NCI-H1417 treated with DMSO at 0.1 percent for 48 hours (cell line): ENCODE data around the gene PPAN.

Experiments used
- DNase-seq: peaks from one replicate; lab custom pipeline; 2025; lab: John Stamatoyannopoulos, UW

PPAN gene

DNA sequence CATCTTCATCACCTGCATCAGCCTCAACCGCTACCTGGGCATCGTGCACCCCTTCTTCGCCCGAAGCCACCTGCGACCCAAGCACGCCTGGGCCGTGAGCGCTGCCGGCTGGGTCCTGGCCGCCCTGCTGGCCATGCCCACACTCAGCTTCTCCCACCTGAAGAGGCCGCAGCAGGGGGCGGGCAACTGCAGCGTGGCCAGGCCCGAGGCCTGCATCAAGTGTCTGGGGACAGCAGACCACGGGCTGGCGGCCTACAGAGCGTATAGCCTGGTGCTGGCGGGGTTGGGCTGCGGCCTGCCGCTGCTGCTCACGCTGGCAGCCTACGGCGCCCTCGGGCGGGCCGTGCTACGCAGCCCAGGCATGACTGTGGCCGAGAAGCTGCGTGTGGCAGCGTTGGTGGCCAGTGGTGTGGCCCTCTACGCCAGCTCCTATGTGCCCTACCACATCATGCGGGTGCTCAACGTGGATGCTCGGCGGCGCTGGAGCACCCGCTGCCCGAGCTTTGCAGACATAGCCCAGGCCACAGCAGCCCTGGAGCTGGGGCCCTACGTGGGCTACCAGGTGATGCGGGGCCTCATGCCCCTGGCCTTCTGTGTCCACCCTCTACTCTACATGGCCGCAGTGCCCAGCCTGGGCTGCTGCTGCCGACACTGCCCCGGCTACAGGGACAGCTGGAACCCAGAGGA, 7.9 kb downstream of the PPAN start:
- no peak for DNase-seq

DNA sequence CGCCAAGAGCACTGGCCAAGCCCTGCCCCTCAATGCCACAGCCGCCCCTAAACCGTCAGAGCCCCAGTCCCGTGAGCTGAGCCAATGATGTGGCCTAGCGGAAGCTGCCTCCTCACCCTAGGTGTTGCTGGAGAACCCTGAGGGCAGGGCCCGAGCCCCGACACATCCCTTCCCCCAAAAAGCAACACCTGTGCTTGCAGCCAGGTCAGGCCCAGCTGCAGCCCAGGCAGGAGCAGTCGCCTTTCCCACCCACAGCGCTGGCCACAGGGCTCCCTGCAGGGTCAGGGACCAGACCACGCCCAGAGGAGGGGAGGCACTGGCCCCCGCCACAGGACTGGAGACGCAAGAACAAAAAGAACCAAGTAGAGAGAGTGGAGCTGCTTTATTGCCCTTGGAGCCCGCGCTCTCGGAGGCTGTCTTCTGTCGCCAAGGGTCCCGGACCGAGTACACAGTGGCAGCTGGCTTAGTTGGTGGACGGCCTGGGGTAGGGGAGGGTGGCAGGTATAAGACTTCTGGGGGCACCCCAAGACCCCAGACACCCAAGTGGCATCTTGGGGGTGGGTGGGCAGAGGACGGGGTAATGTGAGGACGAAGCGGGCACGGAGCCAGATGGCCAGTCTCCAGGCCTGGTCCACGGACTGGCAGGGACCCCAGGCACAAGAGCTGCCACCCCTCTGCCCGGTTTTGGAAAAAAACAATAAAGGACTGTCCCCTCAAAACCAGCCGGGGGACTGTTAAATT, 8.7 kb downstream of the PPAN start:
- DNase-seq = no peak

- no peak for DNase-seq
These were observed 9.4 kb downstream of the PPAN start for GRCh38 chr19:10115392-10116084.

DNA sequence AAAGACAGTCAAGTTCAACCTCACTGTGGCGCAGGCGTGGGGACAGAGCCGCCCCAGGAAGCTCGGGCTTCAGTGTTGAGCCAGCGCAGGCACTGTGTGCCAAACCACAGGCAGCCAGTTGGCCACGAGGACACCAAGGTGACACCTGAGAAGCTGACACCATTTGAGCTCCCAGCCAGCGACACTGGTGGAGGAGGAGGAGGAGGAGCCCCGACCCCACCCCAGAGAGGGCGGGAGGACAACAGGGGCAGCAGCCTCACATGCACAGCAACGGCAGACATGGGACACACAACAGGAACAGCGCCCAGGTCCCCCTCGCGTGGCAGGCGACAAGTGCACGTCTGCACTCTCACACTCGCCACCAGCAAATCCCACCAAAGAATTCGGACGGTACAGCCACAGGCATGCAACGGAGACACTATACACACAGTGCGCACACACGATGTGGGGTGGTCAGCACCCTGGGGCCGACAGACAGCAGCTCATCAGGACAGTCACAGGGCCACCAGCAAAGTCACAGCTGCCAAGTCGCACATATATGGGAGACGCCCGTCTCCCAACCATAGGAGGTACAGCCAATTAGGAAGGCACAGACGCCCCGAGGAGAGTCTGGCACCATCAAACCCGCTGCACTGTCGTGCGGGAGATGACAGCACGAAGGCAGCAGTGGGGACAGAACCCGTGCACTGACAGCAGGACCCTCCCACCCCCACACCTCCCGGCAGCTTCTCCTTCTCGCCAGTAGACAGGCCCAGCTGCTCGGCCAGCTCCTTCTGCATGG, 10.1 kb downstream of the PPAN start:
- no peak for DNase-seq

- no peak for DNase-seq
These were observed 10.9 kb downstream of the PPAN start for GRCh38 chr19:10116866-10117616.

DNA sequence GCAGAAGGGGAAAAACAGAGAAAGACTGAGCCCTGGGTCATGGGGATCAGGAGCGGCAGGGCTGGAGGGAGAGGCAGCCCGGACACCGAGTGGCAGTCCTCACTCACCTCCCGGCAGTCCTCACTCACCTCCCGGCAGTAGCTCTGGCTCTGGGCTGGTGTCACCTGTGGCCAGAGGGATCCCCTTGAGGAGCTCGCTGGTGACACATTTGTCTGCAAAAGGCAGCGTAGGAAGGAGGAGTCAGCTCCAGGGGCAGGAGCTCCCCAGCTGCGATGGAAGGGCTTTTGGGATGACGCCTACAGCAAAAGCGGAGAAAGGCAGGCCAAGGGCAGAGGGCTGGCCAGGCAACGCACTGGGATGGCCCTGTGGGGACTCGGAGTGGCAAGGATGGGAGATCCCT, 12.8 kb downstream of the PPAN start:
- no peak for DNase-seq

GRCh38 chr19:10120538-10121189, 14.5 kb downstream of the PPAN start:
- DNase-seq = no peak

- DNase-seq = no peak
These were observed 15.9 kb downstream of the PPAN start for GRCh38 chr19:10122045-10122444.

- no peak for DNase-seq
These were observed 18.3 kb downstream of the PPAN start for GRCh38 chr19:10124429-10124828.

DNA sequence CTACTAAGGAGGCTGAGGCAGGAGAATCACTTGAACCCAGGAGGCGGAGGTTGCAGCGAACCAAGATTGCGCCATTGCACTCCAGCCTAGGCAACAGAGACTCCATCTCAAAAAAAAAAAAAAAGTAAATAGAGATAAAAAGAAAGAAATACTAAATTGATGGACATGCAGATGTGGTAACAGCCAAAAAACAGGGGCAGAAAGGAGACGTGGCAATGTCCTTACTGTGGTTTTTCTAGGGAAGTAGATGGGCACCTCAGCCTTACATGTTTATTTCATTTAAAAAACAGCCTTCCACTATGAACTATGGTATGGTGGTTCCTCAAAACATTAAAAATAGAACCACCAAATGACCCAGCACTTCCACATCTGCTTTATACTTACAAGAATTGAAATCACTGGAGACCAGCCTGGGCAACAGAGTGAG, 20.1 kb downstream of the PPAN start:
- DNase-seq = no peak

- no peak for DNase-seq
These were observed 26.7 kb downstream of the PPAN start for GRCh38 chr19:10132905-10133304.

DNA sequence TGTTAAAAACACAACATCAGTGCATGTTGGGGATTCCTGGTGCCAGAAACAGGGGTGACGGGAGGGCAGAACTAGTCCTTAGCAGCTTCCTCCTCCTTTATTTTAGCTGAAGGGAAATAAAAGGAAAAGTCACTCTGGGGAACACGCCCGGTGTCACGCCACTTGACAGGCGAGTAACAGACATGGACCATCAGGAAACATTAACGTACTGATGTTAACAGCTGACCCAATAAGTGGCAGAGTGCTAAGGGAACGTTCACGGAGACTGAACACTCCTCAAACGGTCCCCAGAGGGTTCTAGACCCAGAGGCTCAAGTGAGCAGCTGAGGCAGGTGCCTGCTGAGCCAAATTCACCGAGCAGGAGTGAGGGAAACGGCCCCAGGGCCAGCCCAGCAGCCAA, 27.4 kb downstream of the PPAN start:
- no peak for DNase-seq

DNA sequence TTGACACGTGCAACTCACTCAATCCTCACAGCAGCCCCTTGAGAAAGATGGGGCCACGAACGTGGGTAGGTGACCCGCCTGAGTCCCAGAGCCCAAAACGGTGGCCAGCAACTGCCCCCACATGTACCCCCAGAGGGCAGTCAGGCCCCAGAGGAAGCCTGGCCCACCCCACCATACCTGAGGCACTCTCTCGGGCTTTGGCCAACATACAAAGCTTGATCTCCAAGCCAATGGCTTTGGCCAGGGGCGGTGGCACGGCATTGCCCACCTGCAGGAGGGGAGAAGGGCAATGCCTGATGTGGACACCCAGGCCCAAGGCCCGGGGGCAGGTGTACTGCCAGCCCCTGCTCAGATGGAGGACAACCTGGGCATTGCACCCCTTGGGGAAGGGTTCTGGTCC, 27.9 kb downstream of the PPAN start:
- DNase-seq = no peak

- DNase-seq = no peak
These were observed 29.6 kb downstream of the PPAN start for GRCh38 chr19:10135551-10136334.

DNA sequence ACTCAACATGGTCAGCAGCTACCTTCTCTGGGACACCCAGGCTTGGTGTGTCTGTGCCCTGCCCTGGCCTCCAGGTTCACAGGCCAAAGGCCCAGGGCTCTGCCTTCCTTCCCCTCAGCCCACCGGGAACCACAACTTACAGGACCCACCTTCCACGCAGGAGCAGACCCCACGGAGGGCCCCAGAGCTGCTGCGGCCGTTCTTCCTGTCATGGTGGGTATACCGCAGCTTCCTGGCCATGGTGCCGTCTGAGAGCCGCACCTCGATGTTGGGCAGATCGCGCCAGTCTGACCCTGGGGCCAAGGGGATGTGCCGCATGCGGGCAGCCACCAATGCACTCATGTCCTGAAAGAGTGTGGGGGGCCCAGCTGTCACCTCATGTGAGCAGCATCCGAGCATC, 30.8 kb downstream of the PPAN start:
- DNase-seq = no peak

DNA sequence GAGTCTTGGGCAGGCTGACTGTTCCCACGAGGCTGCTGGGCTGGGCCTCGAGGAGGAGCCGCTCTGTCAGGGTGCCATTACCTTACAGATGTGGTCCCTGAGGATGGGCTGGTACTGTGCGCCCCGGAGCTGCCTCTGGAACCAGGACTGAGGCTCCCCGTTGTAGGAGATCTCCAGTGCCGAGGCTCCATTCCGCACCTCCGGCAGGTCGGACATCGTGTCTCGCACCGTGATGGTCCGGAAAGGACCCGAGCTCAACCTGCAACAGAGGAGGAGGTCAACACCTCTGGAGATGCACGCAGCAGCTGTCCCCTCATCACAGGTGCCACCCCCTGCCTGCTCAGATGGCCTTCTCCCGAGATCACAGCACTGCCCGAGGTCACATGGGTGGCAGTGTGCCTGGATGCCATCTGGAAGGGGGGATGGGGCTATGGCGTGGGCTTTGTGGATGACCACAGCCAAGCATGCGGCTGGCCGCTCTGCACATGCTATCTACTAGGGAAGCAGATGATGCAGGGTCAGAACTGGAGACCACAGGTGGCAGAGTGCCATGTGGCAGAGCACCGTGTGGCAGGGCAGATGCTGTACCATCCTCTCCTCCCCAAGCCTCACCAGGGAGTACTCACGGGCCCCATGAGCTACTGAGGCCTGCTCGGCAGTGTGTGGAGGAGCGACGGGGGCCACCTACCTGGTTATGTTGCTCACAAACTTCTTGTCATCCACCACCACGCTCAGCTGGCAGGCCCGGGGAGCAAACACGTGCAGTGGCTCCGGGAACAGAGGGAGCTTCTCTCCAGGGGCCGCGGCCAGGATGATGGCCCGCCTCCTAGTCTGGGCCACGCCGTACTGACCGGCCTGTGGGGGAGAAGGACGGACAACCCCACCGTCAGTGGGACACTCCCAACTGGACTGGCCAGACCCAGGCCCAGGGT, 31.9 kb downstream of the PPAN start:
- no peak for DNase-seq

DNA sequence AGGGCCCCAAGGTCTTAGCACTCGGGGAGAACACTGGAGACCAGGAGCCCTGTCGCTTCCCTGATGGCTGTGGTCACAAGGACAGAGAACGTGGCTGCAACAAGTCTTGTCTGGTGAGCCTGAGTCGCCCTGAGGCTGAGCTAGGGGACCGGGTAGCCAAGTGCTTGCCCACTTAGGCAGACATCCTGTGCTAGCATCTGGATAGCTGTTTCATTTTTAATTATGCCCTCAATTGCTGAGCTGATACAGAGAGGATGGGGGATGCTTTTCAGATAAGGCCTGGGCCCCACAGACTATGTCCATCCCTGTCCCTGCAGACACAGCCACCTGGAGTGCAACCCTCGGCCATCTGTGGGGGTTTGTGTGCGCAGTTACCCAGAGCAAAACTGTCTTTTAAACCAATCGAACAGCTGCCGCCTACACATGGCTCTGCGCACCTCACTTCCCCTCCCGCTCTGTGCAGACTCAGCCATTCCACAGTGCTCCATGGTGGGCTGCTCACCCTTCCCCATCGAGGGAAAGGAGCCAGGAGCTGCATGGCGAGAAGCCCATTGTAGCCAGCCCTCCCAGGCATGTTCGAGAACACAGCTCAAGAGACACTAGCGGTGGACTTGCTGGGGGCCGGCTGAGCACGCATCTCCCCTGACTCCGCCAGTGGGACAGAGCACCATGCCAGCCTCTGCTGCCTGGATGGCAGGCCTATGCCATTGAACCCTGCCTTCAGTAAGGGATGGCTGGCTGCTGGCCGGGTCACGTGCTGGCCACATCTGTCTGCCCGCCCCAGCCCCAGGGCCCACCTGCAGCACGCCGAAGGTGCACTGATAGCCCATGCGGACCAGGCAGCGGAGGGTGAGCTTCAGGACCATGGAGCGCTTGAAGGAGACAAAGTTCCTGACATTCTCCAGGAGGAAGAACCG, 33.0 kb downstream of the PPAN start:
- DNase-seq = no peak

- no peak for DNase-seq
These were observed 33.8 kb downstream of the PPAN start for GRCh38 chr19:10139952-10140351.
